ENCODE measurements around the gene FBXO15.

FBXO15 gene

DNA sequence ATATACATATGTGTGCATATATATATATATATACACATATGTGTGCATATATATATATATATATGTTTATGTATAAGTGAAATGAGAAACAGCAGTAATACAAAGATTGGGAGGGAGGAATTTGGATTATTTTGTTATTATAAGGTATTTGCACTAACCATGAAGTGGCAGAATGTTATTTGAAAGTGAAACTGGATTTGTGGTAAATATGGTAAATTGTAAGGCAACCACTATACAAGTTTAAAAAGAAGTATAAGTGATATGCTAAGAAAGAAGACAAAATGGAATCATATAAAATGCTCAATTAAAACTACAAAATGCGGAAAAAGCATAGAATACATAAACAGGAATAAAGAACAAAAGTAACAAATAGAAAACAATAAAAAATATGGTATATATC is 37.5 kb downstream of the FBXO15 start:
- no peak for DNase-seq

DNA sequence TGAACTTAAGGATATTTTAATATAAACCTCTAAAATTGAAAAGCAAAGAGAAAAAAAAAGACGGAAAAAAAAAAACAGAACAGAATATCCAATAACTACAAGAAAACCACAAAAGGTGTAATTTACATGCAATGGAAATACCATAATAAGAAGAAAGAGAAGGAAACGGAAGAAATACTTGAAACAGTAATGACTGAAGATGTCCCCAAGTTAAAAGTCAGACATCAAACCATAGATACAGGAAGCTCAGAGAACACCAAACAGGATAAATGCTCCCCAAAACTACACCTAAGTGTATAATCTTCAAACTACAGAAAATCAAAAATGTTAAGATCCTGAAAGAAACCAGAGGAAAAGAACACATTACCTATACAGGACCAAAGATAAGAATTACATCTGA is 39.2 kb downstream of the FBXO15 start:
- DNase-seq = no peak

DNA sequence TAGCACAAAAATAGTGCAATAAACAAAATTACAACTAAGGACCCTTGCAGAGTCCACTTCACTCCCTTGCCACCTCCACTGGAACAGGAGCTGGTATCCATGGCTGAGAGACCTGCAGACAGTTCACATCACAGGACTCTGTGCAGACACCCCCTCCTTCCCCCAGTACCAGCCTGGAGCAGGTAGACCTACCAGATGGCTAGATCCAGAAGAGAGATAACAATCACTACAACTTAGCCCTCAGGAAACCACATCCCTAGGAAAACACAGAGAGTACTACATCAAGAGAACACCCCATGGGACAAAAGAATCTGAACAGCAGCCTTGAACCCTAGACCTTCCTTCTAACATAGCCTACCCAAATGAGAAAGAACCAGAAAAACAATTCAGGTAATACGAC is 49.8 kb downstream of the FBXO15 start:
- DNase-seq = no peak

DNA sequence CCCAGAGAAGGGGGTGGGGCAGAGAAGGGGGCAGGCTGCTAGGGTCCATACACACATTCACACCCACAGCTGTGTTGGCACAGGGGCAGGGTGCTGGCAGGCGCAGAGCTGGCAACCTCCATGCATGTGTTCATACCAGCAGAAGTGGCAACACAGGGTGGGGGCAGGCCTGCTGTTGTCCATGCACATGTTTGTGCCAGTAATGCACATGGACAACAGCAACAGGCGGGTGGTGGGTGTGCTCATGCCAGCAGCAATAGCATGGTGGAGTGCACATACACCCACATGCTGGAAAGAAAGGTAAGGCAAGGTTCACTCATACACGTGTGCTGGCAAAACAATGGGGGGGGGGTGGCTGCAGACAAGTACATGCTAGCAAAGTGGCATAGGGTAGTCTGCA is 54.7 kb downstream of the FBXO15 start:
- DNase-seq = no peak

DNA sequence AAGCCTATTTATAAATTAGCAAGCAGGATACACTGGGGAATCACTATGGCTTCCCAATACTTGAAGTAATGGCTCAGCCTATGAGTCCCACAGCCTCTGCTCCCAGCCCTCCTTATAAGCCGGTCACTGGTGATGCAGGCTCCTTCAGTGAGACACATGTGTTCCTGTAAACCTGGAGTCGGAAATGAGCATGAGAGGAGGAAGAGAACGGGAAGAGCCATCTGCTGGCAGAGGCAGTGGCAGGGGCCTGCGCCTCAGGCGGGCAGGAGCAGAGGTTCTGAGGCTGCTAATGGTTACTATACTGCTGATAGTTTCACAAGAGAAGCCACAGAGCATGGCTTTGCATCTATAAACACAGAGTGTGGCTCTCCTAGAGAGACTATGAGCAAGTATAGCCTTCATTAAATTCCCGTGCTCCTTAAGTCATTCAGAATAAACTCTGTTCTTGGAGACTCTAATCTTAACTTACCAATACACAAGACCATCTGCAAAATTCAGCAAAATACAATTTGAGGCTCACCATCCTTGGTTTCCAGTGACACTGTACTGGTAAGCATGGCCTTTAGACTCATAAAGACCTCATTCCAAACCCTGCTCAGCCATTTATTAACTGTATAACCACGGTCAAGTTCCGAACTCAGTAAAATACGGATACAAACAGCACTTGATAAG is 63.3 kb downstream of the FBXO15 start:
- no peak for DNase-seq

DNA sequence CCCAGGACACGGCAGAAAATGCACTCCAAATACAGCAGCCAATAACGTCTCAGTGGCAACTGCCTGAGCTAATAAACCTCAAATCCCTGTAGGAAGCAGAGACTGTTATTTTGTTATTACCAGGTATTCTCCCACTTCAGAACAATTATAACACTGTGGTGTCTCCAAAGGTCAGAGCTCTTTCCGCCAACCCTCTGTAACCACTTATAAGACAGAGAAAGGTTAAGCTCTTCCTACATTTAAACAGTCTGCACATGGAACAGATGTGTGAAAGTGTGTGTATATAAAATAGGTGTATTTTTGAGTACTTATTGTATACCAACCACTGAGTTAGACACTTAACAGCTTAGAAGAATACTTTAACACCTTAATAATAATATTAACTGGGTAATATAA is 64.1 kb downstream of the FBXO15 start:
- no peak for DNase-seq

DNA sequence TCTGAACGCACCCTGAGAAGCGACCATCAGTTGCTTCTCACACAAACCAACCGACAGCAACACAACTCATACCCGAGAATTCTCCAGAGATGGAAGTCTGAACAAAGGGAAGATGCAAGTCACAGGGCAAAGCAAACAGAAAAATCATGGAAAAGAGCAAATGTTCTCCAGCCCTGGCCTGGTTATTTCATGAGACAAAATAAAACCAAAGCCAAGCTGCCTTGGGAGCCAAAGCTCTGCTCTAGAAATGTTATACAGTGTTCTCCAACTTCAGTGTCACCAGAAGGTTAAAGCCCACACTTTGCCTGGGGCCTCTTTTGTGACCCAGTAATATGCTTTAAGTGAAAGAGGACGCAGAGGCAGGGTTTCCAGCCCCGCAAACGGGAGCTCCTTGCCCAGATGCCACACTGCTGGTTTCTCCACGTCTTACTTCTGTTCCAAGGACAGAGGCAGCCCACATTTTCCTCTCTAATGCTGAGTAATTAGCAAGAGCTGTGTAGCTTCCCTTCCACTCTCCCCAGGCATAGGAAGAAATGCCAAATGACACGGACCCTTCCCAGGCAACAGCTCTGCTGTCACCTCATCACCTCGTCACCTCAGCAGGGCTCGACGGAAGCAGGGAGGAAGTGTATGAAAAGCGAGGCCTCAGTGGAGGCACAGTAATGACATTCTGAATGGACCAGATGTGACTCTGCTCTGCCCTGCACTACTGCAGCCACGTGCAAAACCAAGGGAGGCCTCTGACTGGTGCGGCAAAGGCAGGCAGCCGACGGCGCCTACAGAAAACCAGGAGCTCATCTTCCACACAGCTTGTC is 64.7 kb downstream of the FBXO15 start:
- no peak for DNase-seq

DNA sequence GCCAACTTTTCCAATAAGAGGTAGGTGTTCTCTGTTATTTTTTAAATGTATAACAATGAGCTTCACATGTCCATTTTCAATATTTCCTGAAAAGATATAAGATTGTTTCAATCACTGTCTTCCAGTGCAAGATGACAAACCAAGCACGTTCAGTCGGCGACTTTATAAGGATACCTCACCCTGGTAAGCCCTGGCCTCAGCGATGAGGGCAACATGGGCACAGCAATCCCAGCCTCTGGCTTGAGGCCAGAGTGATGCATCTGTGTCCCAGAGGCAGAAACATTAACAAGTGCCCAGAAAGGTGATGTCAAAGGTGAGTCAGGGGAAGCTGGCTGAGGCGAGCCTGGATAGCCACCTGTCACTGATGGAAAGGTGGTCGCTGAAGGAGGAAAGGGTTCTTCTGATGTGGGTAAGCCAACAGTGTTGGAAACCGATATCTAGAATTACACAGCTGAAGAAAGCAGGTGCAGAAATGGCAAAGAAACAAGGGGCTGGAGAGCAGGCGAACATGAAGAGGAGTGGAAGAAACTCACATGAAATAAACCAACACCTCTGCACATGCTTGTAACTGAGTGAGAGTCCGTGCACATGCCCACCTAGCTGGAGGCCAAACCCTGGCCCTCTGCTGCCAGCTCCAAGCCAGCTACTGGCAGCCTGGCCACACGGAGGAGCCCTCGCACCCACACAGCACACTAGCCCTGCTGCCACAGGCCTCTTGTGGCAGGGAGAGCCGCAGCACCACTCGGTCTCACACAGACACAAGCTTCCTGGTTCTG is 65.5 kb downstream of the FBXO15 start:
- DNase-seq = peak; percentile 47

DNA sequence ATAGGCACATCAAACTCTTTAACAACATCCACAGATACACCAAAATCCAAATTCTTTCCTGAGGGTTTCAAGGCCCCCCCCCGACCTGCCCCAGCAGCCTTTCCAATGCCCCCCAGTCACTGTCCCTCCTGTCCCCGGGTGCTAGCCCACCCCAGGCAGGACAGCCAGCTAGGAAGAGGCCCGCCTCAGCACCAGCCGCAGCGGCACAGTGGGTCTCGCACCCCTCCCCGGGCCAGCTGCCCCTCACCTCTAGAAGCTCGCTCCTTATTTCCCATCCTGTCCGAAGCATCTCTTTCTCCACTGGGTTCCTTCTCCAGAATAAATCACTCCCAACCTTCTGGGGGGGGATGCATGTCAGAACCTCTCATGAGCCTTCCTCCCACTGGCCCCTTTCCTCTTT is 69.4 kb downstream of the FBXO15 start:
- DNase-seq = no peak

DNA sequence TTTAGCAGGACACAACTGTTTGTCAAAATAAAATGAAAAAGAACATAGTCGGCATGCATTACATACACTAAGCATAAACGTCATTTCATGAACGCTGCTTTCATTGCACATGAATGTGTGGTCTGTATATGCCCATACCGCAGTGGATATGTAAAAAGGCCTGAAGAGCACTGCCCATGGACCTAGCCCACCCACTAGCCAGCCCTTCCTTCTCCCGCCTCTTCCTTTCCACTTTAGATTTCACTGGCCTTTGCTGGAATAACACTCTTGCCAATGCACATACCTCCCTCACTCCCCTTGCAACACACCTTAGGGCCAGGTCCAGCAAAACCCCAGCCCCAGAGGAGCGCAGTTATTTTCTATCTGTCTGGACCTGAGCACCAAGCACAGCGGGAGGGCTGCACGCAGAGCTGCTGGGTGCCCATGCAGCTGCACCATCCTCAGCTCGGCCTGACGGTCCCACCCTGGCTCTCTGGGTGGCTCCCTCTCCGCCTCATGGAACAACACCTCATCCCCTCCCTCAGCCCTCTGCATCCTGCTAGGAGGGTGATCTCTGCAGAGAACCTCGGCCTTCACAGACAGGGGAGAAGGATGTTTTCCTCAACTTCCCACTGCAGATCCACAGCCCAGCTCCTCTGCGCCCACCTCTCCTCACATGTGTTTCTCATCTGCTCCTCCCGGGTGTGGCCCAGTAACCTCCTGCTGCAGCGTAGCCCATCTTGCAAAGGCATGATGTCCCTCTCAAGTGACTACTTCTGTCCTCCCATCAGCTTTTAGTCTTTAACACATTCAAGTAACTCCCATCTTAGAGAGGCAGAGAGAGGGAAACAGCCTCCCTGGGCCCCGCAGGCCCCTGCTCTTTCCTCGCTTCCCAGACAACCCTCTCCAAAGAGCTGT is 72.7 kb downstream of the FBXO15 start:
- DNase-seq = no peak

DNA sequence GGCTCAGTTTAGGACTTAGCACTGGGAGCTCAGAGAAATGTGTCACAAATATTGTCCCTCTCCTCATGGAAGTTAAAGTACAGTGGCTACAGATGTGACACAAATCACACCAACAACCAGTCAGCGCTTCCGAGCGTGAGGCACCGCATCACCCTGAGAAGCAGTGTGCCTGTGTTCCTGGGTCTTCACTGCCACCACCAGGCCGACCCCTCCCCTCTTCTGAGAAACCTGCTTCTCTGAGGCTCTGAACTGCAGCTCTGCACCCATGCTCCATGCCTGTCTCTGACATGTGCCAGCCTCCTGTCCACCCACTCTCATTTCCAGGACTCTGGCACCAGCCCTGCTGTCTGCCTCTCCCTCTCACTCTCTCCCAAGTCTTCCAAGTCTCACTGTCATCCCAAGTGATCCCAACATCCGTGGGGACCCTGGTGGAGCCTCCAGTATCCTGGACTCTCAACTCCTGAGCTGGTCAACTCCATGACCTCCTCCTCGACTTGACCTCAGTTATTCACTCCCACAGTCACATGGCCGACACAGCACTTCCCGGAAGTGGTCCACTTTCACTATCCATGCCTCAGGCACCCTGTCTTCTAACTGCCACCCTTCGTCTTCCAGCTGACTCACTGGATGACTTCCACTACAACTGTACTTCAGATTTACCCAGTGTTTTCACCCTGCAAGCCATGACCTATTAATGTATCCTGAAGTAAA is 73.5 kb downstream of the FBXO15 start:
- DNase-seq = no peak

DNA sequence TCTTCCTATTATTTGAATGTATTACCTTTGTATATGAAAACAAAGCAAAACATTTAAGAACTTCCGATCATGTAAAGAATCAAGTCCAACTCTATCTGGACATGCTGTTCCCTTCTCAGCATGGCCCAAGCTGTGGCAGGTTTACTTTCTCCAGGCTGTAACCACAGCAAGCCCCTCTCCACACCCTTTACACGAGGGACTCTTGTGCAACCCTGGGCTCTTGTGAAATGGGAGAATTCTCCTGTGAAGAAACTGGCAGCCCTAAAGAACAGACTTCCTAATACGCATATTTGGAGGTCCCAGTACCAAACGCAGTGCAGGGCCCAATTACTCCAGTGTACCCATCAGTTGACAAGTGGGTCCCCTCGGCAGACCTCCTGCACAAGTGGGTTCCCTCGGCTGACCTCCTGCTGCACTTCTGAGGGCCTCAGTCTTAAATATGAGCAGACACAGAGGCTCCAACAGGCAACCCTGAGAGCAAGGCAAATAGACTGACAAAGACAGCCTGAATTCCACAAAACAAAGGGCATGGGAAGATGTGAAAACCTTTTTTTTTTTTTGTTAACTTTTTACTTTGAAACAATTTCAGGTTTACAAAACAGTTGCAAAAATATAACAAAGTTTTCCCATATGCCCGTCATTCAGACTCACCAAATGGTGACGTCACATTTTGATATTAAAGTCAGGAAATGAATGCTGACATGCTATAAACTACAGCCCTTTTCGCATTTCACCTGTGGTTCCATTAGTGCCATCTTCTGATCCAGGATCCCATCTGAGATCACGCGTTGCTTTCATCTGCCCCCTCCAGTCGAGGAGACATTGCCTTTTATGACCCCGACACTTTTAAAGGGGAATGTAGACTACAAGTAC is 78.2 kb downstream of the FBXO15 start:
- DNase-seq = no peak

DNA sequence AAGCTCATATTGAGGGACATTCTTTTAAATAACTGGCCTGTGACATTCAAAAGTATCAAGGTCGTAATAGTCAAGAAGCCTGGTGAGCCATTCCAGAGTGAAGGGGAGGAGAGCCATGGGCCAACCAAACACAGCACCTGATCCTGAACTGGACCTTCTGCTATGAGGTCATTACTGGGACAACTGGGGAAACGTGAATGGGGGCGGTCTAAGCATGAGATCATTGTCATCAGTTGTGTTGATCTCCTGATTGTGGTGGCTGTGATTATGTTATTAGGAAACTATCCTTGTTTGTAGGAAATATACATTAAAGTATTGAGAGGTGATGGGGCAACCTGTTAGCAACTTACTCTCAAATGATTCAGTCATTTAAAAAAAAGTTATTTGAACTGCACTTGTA is 79.3 kb downstream of the FBXO15 start:
- DNase-seq = no peak

DNA sequence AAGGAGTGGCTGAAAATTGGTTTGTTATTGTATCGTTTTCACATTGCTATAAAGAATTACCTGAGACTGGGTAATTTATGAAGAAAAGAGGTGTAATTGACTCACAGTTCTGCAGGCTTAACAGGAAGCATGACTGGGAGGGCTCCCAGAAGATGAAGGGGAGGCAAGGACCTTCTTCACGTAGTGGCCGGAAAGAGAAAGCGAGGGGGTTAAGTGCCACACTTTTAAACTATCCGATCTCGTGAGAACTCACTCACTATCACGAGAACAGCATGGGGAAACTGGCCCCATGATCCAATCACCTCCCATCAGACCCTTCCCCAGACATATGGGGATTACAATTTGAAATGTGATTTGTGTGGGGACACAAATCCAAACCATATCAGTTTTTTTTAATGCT is 81.6 kb downstream of the FBXO15 start:
- no peak for DNase-seq

DNA sequence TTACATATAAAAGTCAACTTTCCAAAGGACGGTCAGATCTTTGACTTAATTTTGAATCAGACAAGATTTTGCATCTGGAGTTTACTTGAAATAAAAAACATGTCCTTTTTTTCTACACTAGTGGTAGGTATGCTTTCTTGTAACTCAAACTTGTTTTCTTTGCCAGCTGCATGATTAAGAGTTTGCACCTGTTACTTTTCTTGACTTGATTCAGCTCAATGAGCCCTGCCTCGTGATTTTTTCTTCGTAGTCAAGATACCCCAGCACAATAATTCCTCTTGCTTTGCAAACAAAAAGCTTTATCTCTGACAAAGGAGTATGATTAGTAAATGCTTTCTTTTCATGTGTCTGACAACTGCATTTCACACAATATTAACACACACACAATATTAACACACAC is 82.3 kb downstream of the FBXO15 start:
- no peak for DNase-seq

DNA sequence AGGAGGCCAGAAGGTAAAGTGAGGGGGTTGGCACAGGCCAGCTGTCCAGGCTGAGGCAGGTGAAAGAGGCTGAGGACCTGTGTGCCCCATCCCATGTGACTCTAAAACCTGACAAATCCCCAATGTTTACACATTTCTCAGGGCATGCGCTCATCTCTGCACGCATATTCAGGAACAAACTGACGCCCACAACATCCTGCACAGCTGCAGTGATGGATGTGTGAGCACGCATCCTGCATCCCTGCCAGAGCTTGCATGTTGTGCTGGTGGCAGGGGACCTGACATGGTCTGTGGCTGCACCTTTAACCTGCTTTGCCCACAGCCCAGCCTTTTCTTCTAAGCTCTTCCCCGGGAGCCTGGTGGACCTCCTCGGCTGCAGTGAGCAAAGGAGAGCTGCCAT is 83.1 kb downstream of the FBXO15 start:
- no peak for DNase-seq

DNA sequence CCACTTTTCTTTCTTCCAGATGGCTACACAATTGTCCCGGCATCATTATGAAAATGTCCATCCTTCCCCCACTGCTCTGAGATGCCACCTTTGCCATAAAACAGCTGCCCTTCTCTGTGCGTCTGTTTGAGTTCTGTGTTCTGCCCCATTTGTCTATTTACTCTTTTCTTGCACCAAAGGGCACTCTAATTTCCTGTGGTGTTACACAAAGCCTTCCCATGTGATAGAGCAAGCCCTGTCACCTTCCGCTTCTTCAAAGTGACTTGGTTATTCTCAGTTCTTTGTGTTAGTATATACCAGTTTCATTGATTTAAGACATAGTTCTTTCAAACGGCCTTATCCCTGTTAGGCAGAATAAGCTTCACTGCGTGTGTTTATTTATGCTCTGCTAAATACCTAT is 84.1 kb downstream of the FBXO15 start:
- DNase-seq = no peak

DNA sequence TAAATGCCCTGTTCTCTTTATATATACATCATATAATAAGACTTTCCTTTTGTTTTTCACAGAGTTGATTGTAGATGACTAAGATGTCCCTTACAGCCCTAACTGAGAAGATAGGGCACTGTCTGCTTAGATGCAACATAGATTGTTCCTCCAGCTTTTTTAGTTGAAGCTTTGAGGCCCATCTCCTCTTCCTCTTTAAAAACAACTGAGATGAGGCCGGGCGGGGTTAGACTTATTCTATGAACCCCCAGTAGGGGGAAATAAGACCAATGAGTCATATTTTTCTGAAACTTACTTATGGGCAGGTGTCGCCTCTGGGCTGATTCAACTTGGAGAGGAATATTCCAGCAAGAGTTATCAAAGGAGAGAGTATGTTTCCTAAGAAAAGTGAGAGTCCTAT is 84.6 kb downstream of the FBXO15 start:
- DNase-seq = no peak

DNA sequence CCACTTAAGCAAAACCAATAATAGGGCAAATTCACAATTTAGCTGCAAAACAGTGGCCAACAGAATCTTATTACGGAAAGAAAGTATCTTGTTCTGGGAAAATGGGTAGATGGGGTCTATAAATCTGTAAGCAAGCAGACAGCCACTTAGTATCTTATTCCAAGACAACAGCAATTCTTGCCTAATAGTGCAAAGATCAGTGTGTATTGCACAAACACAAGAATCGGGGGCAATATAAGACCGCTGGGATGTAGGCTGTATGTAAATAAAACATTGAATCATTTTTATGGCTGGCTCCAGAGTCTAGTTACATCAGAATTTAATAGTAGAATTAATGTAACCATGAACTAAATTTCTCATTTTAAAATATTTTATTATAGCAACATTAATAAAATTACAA is 85.6 kb downstream of the FBXO15 start:
- no peak for DNase-seq

DNA sequence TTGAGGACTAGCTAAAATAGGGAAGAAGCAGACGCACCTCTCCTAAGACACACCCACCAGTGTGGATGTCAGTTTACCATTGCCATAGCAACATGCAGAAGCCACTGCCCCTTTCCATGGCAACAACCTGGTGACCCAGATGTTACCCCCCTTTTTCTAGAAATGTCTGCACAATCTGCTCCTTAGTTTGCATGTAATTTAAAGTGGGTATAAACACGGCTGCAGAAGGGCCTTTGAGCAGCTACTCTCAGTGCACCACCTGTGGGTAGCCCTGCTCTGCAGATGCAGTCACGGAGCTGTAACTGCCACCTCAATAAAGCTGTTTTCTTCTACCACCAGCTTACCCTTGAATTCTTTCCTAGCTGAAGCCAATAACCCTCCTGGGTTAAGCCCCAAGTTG is 87.1 kb downstream of the FBXO15 start:
- no peak for DNase-seq

DNA sequence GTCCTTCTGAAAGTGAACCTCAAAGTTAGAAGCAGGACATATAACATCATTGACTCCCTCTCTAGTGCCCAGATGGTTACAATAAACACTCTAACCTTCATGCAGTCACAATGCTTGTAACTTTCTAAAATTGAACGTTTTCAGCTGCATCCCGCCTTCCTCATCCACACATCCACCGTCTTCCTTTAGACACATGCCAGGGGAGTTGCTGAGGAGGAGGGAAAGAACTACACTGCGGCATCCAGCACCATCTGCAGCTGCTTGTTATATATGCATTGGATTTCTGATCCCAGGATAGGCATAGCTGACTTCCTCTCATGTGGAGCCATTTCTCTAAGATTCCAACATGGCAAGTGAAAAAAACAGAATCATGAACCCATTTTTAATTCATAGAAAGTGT is 96.8 kb downstream of the FBXO15 start:
- DNase-seq = no peak

All from activated CD4-positive, alpha-beta T cell treated with anti-CD3 and anti-CD28 coated beads for 1 hour (primary cell).